SK-N-SH (cell line): ENCODE results near the gene C14orf119. TPM values are rescaled to one million over a fixed set of nuclear protein-coding genes. Genes with fewer than 3 reads are reported as not detected.
"Not testable (repeated sequence)": the region's sequence is repeated elsewhere in the genome, so short reads cannot be mapped to it uniquely, and the experiment has no call there.

Experiments
- CTCF ChIA-PET: fragments of 300-600, 350-600 bp; formaldehyde crosslinking; extraction: SDS; loops from one replicate; lab custom pipeline; 2021; lab: Yijun Ruan, JAX
- POLR2A ChIA-PET: fragments of 350-600 bp; sonication (Branson Sonifier 250); formaldehyde crosslinking; extraction: SDS; loops from one replicate; lab custom pipeline; 2020; ENCODE audit warnings: antibody characterized with exemption, inconsistent platforms; lab: Yijun Ruan, JAX
- DNase-seq: peaks from one replicate; pipeline ENCODE4 v3.0.0; 2012
- H2AFZ ChIP-seq: fragments of 200-600 bp; sonication (generic); 2 replicates; pipeline ENCODE4 v1.8.1; 2016; ENCODE audit warnings: antibody characterized with exemption, mild to moderate bottlenecking, low read depth
- H3F3A ChIP-seq: fragments of 200-600 bp; sonication (generic); replicated peaks from 2 replicates; pipeline ENCODE3; 2016; ENCODE audit warnings: antibody characterized with exemption, mild to moderate bottlenecking; ENCODE audit not compliant: insufficient read depth
- H3K27ac ChIP-seq, 2 experiments: fragments of 200-500 bp in 1 of 2; fragments of 200-600 bp in 1 of 2; sonication (Bioruptor generic) in 1 of 2; sonication (generic), shearing (Covaris generic) in 1 of 2; 2 replicates each; pipeline versions ENCODE4 v1.5.1 to v1.6.1; 2014 to 2016; ENCODE audit warnings: low read depth in 2 of 2, inconsistent platforms in 1 of 2, low read length in 1 of 2, mild to moderate bottlenecking in 1 of 2, mixed read lengths in 1 of 2
- H3K27me3 ChIP-seq: fragments of 200-600 bp; sonication (generic), shearing (Covaris generic); 2 replicates; pipeline ENCODE4 v1.6.1; 2016; ENCODE audit warnings: mixed run types; ENCODE audit not compliant: insufficient read depth
- H3K36me3 ChIP-seq, 2 experiments: fragments of 200-500 bp in 1 of 2; fragments of 200-600 bp in 1 of 2; sonication (Bioruptor generic) in 1 of 2; sonication (generic) in 1 of 2; replicated peaks in 1 of 2; 2 replicates each; pipeline versions ENCODE3 to v1.5.1; 2014 to 2016; ENCODE audit warnings: low read length in 1 of 2, mild to moderate bottlenecking in 1 of 2; ENCODE audit not compliant: insufficient read depth in 2 of 2, control insufficient read depth in 1 of 2
- H3K4me1 ChIP-seq, 2 experiments: fragments of 200-500 bp in 1 of 2; fragments of 200-600 bp in 1 of 2; sonication (Bioruptor generic) in 1 of 2; sonication (generic), shearing (Covaris generic) in 1 of 2; 2 replicates each; pipeline versions ENCODE4 v1.5.1 to v1.6.1; 2014 to 2016; ENCODE audit warnings: low read depth in 1 of 2, low read length in 1 of 2, mixed run types in 1 of 2; ENCODE audit not compliant: insufficient read depth in 2 of 2, control insufficient read depth in 1 of 2
- H3K4me2 ChIP-seq: fragments of 200-600 bp; sonication (generic), shearing (Covaris generic); 2 replicates; pipeline ENCODE4 v1.6.1; 2017; ENCODE audit warnings: mixed run types
- H3K4me3 ChIP-seq, 2 experiments: fragments of 200-500 bp in 1 of 2; fragments of 200-600 bp in 1 of 2; sonication (Bioruptor generic) in 1 of 2; sonication (generic), shearing (Covaris generic) in 1 of 2; 2 replicates each; pipeline versions ENCODE4 v1.5.1 to v1.8.1; 2014 to 2016; ENCODE audit warnings: low read depth in 2 of 2, inconsistent platforms in 1 of 2, low read length in 1 of 2, mild to moderate bottlenecking in 1 of 2, mixed read lengths in 1 of 2, moderate library complexity in 1 of 2
- H3K79me2 ChIP-seq: fragments of 200-600 bp; sonication (generic); 2 replicates; pipeline ENCODE4 v1.8.1; 2017; ENCODE audit warnings: mild to moderate bottlenecking; ENCODE audit not compliant: insufficient read depth
- H3K9ac ChIP-seq: fragments of 200-600 bp; sonication (generic); 2 replicates; pipeline ENCODE4 v1.6.1; 2017; ENCODE audit warnings: mixed run types
- H3K9me2 ChIP-seq: fragments of 200-600 bp; sonication (generic); 2 replicates; pipeline ENCODE4 v1.6.1; 2017; ENCODE audit warnings: mixed run types
- H3K9me3 ChIP-seq: fragments of 200-600 bp; sonication (generic); 2 replicates; pipeline ENCODE4 v1.6.1; 2017; ENCODE audit warnings: mixed run types, mild to moderate bottlenecking, moderate library complexity
- H4K20me1 ChIP-seq: fragments of 200-600 bp; sonication (generic); 2 replicates; pipeline ENCODE4 v1.6.1; 2017; ENCODE audit warnings: mild to moderate bottlenecking, mixed run types; ENCODE audit not compliant: insufficient read depth
- EP300 ChIP-seq, 2 experiments: IDR thresholded peaks; 2 replicates each; pipeline versions ENCODE4 v1.4.0 to v1.6.1; 2012; ENCODE audit warnings: borderline replicate concordance in 1 of 2, low read depth in 1 of 2, low read length in 1 of 2
- EZH2phosphoT487 ChIP-seq: fragments of 200-600 bp; sonication (generic); IDR thresholded peaks from 2 replicates; pipeline ENCODE4 v1.6.1; 2017; ENCODE audit warnings: low read depth, mixed run types, mild to moderate bottlenecking, antibody characterized with exemption, moderate library complexity, borderline replicate concordance
- FOXJ3 ChIP-seq: sonication (generic); formaldehyde crosslinking; IDR thresholded peaks from 2 replicates; pipeline ENCODE4 v1.5.1; 2020; ENCODE audit warnings: mild to moderate bottlenecking, missing genetic modification reagents
- GABPA ChIP-seq: IDR thresholded peaks from 2 replicates; pipeline ENCODE4 v1.4.0; 2012; ENCODE audit warnings: low read depth, mild to moderate bottlenecking
- GATA2 ChIP-seq: sonication (generic); formaldehyde crosslinking; IDR thresholded peaks from 2 replicates; pipeline ENCODE4 v1.5.0; 2020; ENCODE audit warnings: mild to moderate bottlenecking, missing genetic modification reagents
- JUND ChIP-seq: IDR thresholded peaks from 2 replicates; pipeline ENCODE4 v1.4.0; 2012
- NFIC ChIP-seq: IDR thresholded peaks from 2 replicates; pipeline ENCODE4 v1.4.0; 2012; ENCODE audit warnings: borderline replicate concordance
- POLR2AphosphoS5 ChIP-seq: IDR thresholded peaks from 2 replicates; pipeline ENCODE4 v1.6.1; 2012; ENCODE audit warnings: low read depth, low read length
- REST ChIP-seq: IDR thresholded peaks from 2 replicates; pipeline ENCODE4 v1.6.1; 2012; ENCODE audit warnings: mild to moderate bottlenecking, low read depth, low read length, moderate library complexity
- RXRA ChIP-seq: IDR thresholded peaks from 2 replicates; pipeline ENCODE4 v1.4.0; 2012; ENCODE audit warnings: low read depth, mild to moderate bottlenecking, borderline replicate concordance
- SIN3A ChIP-seq: IDR thresholded peaks from 2 replicates; pipeline ENCODE4 v1.6.1; 2012; ENCODE audit warnings: low read depth, mild to moderate bottlenecking, low read length, moderate library complexity, borderline replicate concordance
- TAF1 ChIP-seq: IDR thresholded peaks from 2 replicates; pipeline ENCODE4 v1.6.1; 2012; ENCODE audit warnings: low read depth, mild to moderate bottlenecking, low read length, moderate library complexity, borderline replicate concordance
- WGBS: methylation state at CpG from one replicate; pipeline ENCODE4 v1.1.6; 2017; ENCODE audit warnings: low lambda C conversion rate; 5-methylcytosine and 5-hydroxymethylcytosine counted together
- polyA plus RNA-seq, 3 experiments: library from polyadenylated mRNA; depleted of rRNA; stranded (reverse); fragments of >200 nt; gene quantifications; 2 replicates each; pipeline ENCODE4 v1.2.3, GENCODE V29; 2012

The C14orf119 gene
- polyA plus RNA-seq, 1 of the 3 experiments (the other 2 are of a cell fraction), result 55.2 TPM

- CTCF ChIA-PET, result interaction anchor here (1.2 kb wide), 1 partner anchor 15 kb away, joined by 3 read pairs; no protein-coding TSS in a partner anchor
- POLR2A ChIA-PET, result no interaction called here
- WGBS, result 60% methylated on average over 4 of the region's 4 CpGs
These were observed 10.1 kb downstream of the C14orf119 start for GRCh38 chr14:23105348-23105824.

GRCh38 chr14:23106747-23107045, 11.4 kb downstream of the C14orf119 start:
- no peaks in the 10 kb centered on the region for H3K79me2 ChIP-seq
- no peaks in the 10 kb centered on the region for H3K9me3 ChIP-seq
- CTCF ChIA-PET, result no interaction called here
- no peaks in the 10 kb centered on the region for H3K9me2 ChIP-seq
- POLR2A ChIA-PET, result no interaction called here
- peaks cover 11% of the 10 kb centered on the region; the same call in 1 of the 2 replicates for H3K27me3 ChIP-seq
- no peaks in the 10 kb centered on the region for H3K36me3 ChIP-seq
- H3F3A ChIP-seq, result no peaks in the 10 kb centered on the region
- H4K20me1 ChIP-seq, result no peaks in the 10 kb centered on the region
- H3K4me1 ChIP-seq, result no peaks in the 10 kb centered on the region
- H3K4me2 ChIP-seq, result no peak overlapping the region
- no peak overlapping the region for H3K4me3 ChIP-seq
- H3K9ac ChIP-seq, result no peak overlapping the region
- H3K27ac ChIP-seq, result no peak overlapping the region
- TF ChIP-seq SIN3A (no peak), REST (no peak), POLR2AphosphoS5 (no peak), TAF1 (no peak), JUND (no peak), EP300 (IDR thresholded peaks at IDR 0.05; ENCODE audit: borderline replicate concordance in 1 of 2, low read depth in 1 of 2, low read length in 1 of 2) (no peak), GABPA (no peak), EZH2phosphoT487 (no peak), NFIC (no peak), RXRA (no peak)
- H2AFZ ChIP-seq, result no peak overlapping the region
- DNase-seq, result no peak

More at GRCh38 chr14:23105348-23105824, 10.1 kb downstream of the C14orf119 start:
- Histone ChIP-seq H3F3A (no peaks in the 10 kb centered on the region), H3K4me2 (no peak overlapping the region), H3K79me2 (no peaks in the 10 kb centered on the region), H3K9me2 (no peaks in the 10 kb centered on the region), H3K9ac (no peak overlapping the region), H3K27me3 (peaks cover 4% of the 10 kb centered on the region; the same call in 1 of the 2 replicates), H3K9me3 (no peaks in the 10 kb centered on the region), H3K36me3 (no peaks in the 10 kb centered on the region), H3K4me1 (no peaks in the 10 kb centered on the region), H3K4me3 (no peak overlapping the region), H2AFZ (no peak overlapping the region), H3K27ac (no peak overlapping the region), H4K20me1 (no peaks in the 10 kb centered on the region)
- TF ChIP-seq RXRA, result no peak
- TF ChIP-seq GATA2 (CRISPR knock-in tag), result no peak
- no peak for TF ChIP-seq FOXJ3 (CRISPR knock-in tag)
- no peak for TF ChIP-seq TAF1
- TF ChIP-seq NFIC, result no peak
- TF ChIP-seq GABPA, result no peak
- DNase-seq, result no peak

- H3K36me3 ChIP-seq, H4K20me1 ChIP-seq, H3K4me3 ChIP-seq, H3K9ac ChIP-seq, H3K9me2 ChIP-seq, DNase-seq, H3K4me2 ChIP-seq, H3K4me1 ChIP-seq, POLR2A ChIA-PET, H3K27ac ChIP-seq, H3K9me3 ChIP-seq, H3K79me2 ChIP-seq, H3F3A ChIP-seq, H2AFZ ChIP-seq: not testable (repeated sequence)
- 57% methylated on average over 4 of the region's 5 CpGs for WGBS
- CTCF ChIA-PET, result interaction anchor here (19.7 kb wide), 1 partner anchor 76 kb away, joined by 495 read pairs; the partner anchor contains the start of gene SLC7A8
- H3K27me3 ChIP-seq, result peaks cover 11% of the 10 kb centered on the region; the same call in 1 of the 2 replicates
These were observed 12.3 kb downstream of the C14orf119 start for GRCh38 chr14:23107620-23108019.

- H3K4me1 ChIP-seq, H3K79me2 ChIP-seq, H3K36me3 ChIP-seq, H3K27ac ChIP-seq, H4K20me1 ChIP-seq, H3K9me2 ChIP-seq, DNase-seq, POLR2A ChIA-PET, H3F3A ChIP-seq, H2AFZ ChIP-seq, H3K4me3 ChIP-seq, H3K4me2 ChIP-seq, H3K9ac ChIP-seq, H3K9me3 ChIP-seq: not testable (repeated sequence)
- WGBS, result 51% methylated on average over 19 of the region's 24 CpGs
- peaks cover 11% of the 10 kb centered on the region; the same call in 1 of the 2 replicates for H3K27me3 ChIP-seq
- CTCF ChIA-PET, result interaction anchor here (2.1 to 19.7 kb wide), 3 partner anchors 12 to 75 kb away, joined by 9 to 495 read pairs (median 43); partner anchors contain the start of genes CEBPE and SLC7A8
These were observed 12.9 kb downstream of the C14orf119 start for GRCh38 chr14:23108169-23108568.
